Measurements from ENCODE around the gene SUSD5.

The SUSD5 gene

DNA sequence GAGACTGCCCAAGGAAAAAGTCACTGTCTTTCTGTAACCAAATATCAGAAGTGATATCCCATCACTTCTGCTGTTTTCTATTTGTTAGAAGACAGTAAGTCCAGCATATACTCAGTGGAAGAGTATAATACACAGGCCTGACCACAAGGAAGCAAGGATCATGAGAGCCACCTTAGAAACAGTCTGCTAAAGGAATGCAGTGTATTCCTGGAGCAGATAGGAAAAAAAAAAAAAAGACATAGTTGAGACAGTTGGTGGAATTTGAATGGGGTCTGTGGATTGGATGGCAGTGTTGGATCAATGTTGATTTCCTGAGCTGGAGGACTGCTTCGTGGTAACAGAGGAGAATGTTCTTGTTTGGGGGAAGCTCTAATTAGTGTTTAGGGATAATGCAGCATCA lies 32.1 kb upstream of the SUSD5 start:
- H3K9ac ChIP-seq (ENCODE audit: low read length), result no peak overlapping the region
- H3F3A ChIP-seq (ENCODE audit: insufficient read depth, low read length), result no peaks in the 10 kb centered on the region
- no peak overlapping the region for H3K4me3 ChIP-seq (ENCODE audit: low read length)
- H3K4me1 ChIP-seq (ENCODE audit: low read length), result no peaks in the 10 kb centered on the region
- H3K36me3 ChIP-seq (replicated peaks; ENCODE audit: insufficient read depth, low read length), result no peaks in the 10 kb centered on the region
- no peak for TF ChIP-seq EZH2 (optimal IDR thresholded peaks at IDR 0.05; ENCODE audit: low read depth, low read length)
- TF ChIP-seq EZH2phosphoT487 (IDR thresholded peaks at IDR 0.05; ENCODE audit: low read length), result no peak
- no peak for TF ChIP-seq CTCF (IDR thresholded peaks at IDR 0.05; ENCODE audit: low read length)
- no peak overlapping the region for H3K27ac ChIP-seq (ENCODE audit: low read length)
- H3K79me2 ChIP-seq (ENCODE audit: low read length), result no peaks in the 10 kb centered on the region
- H3K9me3 ChIP-seq (replicated peaks; ENCODE audit: insufficient read depth, low read length), result no peaks in the 10 kb centered on the region
- no peaks in the 10 kb centered on the region for H3K27me3 ChIP-seq (replicated peaks; ENCODE audit: insufficient read depth, low read length)
- no peaks in the 10 kb centered on the region for H3K9me2 ChIP-seq (replicated peaks; ENCODE audit: insufficient read depth, low read length)
- H2AFZ ChIP-seq (ENCODE audit: low read length), result no peak overlapping the region
- no peaks in the 10 kb centered on the region for H4K20me1 ChIP-seq (ENCODE audit: insufficient read depth, low read length)
- no peak overlapping the region for H3K4me2 ChIP-seq (ENCODE audit: low read depth, low read length)
- DNase-seq, result no peak

DNA sequence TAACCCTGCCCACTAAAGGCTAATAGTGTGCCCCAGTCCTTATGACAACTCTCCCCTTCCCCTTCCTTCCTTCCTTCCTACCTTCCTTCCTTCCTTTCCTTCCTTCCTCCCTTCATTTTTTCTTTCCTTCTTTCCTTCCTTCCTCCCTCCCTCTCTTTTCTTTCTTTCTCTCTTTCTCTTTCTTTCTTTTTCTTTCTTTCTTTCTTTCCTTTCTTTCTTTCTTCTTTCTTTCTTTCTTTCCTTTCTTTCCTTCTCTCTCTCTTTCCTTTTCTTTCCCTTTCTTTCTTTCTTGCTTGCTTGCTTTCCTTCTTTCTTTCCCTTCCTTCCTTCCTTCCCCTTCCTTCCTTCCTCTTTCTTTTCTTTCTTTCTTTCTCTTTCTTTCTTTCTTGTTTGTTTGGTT lies 28.2 kb upstream of the SUSD5 start:
- Histone ChIP-seq H3K4me2 (ENCODE audit: low read depth, low read length) (no peak overlapping the region), H3K27ac (ENCODE audit: low read length) (no peak overlapping the region), H3K79me2 (ENCODE audit: low read length) (no peaks in the 10 kb centered on the region), H3K27me3 (replicated peaks; ENCODE audit: insufficient read depth, low read length) (no peaks in the 10 kb centered on the region), H3F3A (ENCODE audit: insufficient read depth, low read length) (no peaks in the 10 kb centered on the region), H3K4me3 (ENCODE audit: low read length) (no peak overlapping the region), H2AFZ (ENCODE audit: low read length) (no peak overlapping the region), H3K9me3 (replicated peaks; ENCODE audit: insufficient read depth, low read length) (no peaks in the 10 kb centered on the region), H3K9ac (ENCODE audit: low read length) (no peak overlapping the region), H3K4me1 (ENCODE audit: low read length) (no peaks in the 10 kb centered on the region), H3K36me3 (replicated peaks; ENCODE audit: insufficient read depth, low read length) (no peaks in the 10 kb centered on the region), H3K9me2 (replicated peaks; ENCODE audit: insufficient read depth, low read length) (no peaks in the 10 kb centered on the region), H4K20me1 (ENCODE audit: insufficient read depth, low read length) (no peaks in the 10 kb centered on the region)
- TF ChIP-seq CTCF (IDR thresholded peaks at IDR 0.05; ENCODE audit: low read length), result no peak
- TF ChIP-seq EZH2 (optimal IDR thresholded peaks at IDR 0.05; ENCODE audit: low read depth, low read length), result no peak
- TF ChIP-seq EZH2phosphoT487 (IDR thresholded peaks at IDR 0.05; ENCODE audit: low read length), result no peak
- no peak for DNase-seq

- Histone ChIP-seq H3K9me2 (replicated peaks; ENCODE audit: insufficient read depth, low read length) (no peaks in the 10 kb centered on the region), H3K4me1 (ENCODE audit: low read length) (peaks cover 5% of the 10 kb centered on the region), H3K9me3 (replicated peaks; ENCODE audit: insufficient read depth, low read length) (no peaks in the 10 kb centered on the region), H3K27ac (ENCODE audit: low read length) (no peak overlapping the region), H3K79me2 (ENCODE audit: low read length) (no peaks in the 10 kb centered on the region), H4K20me1 (ENCODE audit: insufficient read depth, low read length) (no peaks in the 10 kb centered on the region), H3K9ac (ENCODE audit: low read length) (no peak overlapping the region), H3K4me2 (ENCODE audit: low read depth, low read length) (no peak overlapping the region), H3K36me3 (replicated peaks; ENCODE audit: insufficient read depth, low read length) (no peaks in the 10 kb centered on the region), H3F3A (ENCODE audit: insufficient read depth, low read length) (peaks cover 7% of the 10 kb centered on the region), H3K27me3 (replicated peaks; ENCODE audit: insufficient read depth, low read length) (no peaks in the 10 kb centered on the region), H2AFZ (ENCODE audit: low read length) (no peak overlapping the region), H3K4me3 (ENCODE audit: low read length) (no peak overlapping the region)
- TF ChIP-seq EZH2phosphoT487 (IDR thresholded peaks at IDR 0.05; ENCODE audit: low read length) (no peak), CTCF (IDR thresholded peaks at IDR 0.05; ENCODE audit: low read length) (no peak), EZH2 (optimal IDR thresholded peaks at IDR 0.05; ENCODE audit: low read depth, low read length) (no peak)
- no peak for DNase-seq
Observed at GRCh38 chr3:33240261-33240660, 21.7 kb upstream of the SUSD5 start.

All from MM.1S (cell line).